ENCODE measurements around the gene GMPR.

GRCh38 chr6:16282370-16282769 lies 44.0 kb downstream of the GMPR start:
- TF ChIP-seq CTCF (conservative IDR thresholded peaks at IDR 0.05 in 1 of 2, IDR thresholded peaks at IDR 0.05 in 1 of 2; ENCODE audit: extremely low read depth in 1 of 2, insufficient read depth in 1 of 2, low read depth in 1 of 2, low read length in 2 of 2) (no peak), EZH2 (IDR thresholded peaks at IDR 0.05; ENCODE audit: borderline replicate concordance, low read length) (no peak)
